Stimulated activated naive CD8-positive, alpha-beta T cell treated with anti-CD3 and anti-CD28 coated beads, Interleukin-15, Interleukin-2, amounts not matched to agents 100 U/mL and 50 U/mL, for 24 hours (primary cell): ENCODE data around the gene UACA.
"Not testable (repeated sequence)": the region's sequence is repeated elsewhere in the genome, so short reads cannot be mapped to it uniquely, and the experiment has no call there.

ENCODE experiments used
- ATAC-seq: fragments of 150-1000 bp; cut with Tn5 transposase; one replicate; pipeline ENCODE4 v1.10.0; 2021
- DNase-seq: peaks from one replicate; pipeline ENCODE4 v3.0.0; 2021

UACA gene, protein sequence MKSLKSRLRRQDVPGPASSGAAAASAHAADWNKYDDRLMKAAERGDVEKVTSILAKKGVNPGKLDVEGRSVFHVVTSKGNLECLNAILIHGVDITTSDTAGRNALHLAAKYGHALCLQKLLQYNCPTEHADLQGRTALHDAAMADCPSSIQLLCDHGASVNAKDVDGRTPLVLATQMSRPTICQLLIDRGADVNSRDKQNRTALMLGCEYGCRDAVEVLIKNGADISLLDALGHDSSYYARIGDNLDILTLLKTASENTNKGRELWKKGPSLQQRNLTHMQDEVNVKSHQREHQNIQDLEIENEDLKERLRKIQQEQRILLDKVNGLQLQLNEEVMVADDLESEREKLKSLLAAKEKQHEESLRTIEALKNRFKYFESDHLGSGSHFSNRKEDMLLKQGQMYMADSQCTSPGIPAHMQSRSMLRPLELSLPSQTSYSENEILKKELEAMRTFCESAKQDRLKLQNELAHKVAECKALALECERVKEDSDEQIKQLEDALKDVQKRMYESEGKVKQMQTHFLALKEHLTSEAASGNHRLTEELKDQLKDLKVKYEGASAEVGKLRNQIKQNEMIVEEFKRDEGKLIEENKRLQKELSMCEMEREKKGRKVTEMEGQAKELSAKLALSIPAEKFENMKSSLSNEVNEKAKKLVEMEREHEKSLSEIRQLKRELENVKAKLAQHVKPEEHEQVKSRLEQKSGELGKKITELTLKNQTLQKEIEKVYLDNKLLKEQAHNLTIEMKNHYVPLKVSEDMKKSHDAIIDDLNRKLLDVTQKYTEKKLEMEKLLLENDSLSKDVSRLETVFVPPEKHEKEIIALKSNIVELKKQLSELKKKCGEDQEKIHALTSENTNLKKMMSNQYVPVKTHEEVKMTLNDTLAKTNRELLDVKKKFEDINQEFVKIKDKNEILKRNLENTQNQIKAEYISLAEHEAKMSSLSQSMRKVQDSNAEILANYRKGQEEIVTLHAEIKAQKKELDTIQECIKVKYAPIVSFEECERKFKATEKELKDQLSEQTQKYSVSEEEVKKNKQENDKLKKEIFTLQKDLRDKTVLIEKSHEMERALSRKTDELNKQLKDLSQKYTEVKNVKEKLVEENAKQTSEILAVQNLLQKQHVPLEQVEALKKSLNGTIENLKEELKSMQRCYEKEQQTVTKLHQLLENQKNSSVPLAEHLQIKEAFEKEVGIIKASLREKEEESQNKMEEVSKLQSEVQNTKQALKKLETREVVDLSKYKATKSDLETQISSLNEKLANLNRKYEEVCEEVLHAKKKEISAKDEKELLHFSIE (N-terminal part only)

DNA sequence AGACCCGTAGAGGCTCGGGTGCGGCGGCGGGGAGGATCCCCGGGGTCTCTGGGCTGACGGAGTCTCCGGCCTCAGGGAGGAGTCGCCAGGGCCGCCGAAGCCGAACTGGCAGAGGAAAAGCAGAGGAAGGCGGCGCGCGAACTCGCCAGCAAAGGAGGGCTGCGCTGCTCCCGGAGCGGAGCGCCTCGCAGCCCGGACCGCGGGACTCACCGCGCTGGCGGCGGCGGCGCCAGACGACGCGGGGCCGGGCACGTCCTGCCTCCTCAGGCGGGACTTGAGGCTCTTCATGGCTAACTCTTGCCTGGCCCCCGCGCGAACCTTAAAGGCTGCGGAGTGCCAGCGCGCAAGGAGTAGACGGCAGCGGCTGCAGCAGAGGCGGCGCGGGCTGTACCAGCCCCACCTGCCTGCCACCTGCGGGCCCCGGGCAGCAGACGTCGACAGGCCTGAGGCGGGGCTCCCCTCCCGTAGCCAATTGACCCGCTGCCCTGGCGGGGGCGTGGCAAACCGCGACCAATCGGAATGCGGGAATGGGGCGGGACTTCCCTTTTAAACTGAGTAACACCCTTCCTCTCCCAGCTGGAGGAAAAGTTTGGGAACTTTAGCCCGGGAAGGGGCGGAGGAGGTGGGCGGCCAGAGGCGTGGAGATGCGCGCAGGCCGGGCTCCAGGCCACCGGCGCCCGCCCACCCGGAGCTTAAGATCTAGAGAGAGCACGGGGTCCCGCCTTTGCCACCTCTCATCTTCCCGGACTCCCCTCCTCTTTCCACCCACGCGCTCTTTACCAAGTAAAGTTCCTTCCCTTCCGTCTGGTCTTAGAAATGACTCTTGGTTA lies at the start of gene UACA:
UACA (minus strand) TSS at position 439 of the 830 bp plus-strand sequence; CDS start at position 288, 151 bp downstream.
- DNase-seq (peak; percentile 90), ATAC-seq (peak; percentile 99)

DNA sequence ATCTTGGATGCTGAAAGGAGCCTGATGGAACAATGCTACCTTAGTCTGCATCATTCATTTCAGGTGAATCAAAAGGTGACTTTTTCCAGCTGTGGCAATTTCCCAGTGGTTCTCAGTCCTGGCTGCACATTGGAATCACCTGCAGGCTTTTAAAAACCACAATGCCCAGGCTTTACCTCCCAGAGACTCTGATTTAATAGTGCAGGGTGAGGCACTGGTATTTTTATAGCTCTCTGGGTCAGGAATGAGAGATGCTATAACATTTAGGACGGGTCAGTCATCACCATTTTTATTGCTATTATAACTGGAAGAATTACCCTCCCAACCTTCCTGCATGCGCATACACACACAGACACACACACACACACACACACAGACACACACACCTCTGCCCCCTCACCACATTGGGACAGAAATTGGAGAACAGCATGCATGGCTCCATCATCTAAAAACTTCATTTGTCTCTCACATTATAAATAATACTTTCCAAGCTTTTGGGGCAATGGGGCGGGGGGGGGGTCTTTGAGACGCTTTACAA lies 49.5 kb upstream of the UACA start:
- no peak for ATAC-seq
- no peak for DNase-seq

DNA sequence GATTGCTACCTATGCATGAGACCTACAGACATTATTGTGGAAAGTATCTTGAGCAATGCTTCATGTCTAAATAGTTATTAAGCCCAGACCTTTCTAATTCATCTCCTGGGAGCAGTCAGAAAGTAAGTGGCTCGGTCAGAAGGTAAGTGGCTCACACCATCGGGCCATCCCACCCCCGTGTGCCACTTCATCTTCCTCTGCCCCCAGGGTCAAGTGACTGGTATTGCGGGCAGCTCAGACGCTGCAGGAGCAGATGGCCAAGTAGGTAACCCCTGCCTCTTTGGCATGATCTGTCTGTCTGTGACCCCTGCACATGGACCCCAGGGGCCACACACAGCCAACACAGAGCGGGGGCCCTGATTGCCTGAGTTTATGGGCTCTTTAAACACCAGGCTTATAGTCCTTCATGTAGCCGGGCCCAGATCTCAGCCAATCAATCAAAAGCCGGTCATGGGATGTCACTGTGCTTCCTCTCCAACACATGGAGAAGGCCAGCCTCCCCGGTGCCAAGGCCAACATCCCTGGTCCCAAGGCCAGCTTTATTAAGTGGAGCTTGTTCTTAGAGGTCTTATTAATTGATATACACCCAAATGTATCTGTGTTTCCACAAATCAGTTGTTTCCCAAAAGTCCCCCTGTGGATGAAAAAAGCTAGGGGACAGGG lies 47.7 kb upstream of the UACA start:
- no peak for ATAC-seq
- no peak for DNase-seq

DNA sequence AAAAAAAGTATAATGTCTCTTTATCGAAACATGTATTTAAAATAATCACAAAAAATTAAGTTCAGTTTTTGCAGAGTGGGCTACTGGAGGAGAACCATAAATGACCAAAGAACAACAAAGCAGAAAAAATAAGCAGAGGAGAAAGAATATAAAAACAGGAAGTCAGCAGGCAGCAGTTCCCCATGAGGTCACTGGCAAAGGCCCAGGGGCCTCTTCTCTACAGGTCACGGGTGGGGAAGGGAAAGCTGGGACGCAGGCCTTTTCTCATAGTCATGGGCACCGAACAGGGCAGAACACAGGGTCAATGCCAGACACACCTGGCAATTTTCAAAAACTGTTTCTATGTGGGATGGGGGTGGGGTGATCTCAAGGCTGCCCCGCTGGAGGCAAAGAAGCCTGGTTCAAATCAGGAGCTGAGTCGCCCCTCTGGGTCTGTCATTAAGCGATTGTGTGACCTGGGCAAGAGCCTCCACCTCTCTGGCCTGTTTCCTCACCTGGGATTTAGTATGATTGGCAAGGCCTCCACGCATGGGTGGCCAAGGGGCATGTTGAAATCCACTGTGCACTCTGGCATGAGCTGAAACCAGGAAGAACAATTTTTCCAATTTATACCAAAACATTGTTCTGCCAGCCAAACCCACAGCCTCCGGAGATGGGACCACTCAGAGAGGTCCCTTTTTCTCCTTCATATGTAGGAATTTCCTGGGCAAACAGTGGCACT lies 43.8 kb upstream of the UACA start:
- no peak for ATAC-seq
- no peak for DNase-seq

DNA sequence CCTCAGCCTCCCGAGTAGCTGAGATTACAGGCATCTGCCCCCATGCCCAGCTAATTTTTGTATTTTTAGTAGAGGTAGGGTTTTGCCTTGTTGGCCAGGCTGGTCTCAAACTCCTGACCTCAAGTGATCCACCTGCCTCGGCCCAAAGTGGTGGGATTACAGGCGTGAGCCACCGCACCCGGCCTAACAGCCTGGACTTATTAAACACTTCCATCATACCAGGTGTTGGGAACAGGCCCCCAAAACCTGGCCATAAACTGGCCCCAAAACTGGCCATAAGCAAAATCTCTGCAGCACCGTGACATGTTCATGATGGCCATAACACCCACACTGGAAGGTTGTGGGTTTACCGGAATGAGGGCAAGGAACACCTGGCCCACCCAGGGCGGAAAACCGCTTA lies 41.0 kb upstream of the UACA start:
- not testable (repeated sequence) for DNase-seq, ATAC-seq

DNA sequence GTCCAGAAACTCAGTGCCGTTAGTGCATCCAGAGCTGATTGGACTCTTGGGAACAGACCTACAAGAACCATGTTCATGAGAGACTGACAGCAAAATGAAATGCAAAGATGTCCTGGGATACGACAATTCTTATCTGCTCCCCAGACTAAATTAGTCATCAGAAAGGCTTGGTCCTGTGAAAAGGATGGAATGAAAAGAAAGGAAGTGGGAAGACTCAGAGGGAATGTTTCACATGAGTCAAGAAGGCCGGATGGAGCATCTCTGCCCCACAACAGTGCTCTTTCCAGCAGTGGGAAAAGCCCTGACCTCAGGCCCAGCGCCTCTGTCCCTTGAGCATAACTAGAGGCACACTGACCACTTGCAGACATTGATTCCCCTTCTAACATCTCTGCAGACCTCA lies 39.3 kb upstream of the UACA start:
- no peak for ATAC-seq
- no peak for DNase-seq

DNA sequence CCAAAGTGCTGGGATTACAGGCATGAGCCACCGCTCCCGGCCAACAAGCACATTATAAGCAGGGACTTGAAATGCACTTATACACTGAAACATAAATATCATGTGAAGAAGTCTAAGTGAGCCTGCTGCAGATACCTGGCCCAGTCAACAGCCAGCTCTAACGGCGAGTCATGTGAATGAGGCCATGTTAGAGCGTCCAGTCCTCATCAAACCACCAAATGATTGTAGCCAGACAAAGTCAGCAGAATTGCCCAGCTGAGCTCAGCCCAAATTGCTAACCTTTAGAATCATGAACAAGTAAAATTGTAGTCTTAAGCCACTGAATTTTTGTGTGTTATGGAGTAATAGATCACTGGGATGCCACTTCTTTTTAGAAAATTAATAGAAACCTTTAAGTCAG lies 37.8 kb upstream of the UACA start:
- DNase-seq (no peak), ATAC-seq (no peak)

DNA sequence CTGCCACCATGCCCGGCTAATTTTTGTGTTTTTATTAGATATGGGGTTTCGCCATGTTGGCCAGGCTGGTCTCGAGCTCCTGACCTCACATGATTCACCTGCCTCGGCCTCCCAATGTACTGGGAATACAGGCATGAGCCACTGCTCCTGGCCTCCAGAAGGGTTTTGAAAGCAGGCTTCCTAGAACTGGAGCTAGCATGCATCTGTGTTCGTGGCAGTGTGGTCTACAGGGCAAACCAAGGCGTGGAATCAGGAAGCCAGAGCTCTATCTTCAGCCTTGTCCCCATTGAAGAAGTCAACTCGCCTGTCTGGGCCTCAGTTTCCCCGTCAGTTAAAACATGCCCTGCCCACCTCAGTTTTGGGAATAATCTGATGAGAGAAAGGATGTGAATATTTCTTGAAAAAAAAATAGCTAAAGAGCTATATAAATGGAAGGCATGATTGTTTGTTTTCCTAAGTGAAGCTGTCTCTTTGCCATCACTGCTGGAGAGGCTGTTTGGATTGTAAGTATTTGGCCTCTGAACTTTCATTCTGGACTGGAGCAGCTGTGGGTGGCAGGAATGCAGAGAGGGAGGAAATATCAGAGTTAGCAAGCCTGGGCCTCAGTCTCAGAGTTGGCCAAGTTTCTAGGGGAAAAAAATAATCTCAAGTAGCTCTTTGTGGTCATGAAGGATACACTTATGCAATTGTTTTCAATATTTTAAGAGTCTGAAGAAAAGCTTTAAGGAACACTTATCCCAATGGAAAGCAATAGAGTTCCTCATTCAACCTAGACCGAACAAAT lies 36.5 kb upstream of the UACA start:
- DNase-seq (no peak), ATAC-seq (no peak)

DNA sequence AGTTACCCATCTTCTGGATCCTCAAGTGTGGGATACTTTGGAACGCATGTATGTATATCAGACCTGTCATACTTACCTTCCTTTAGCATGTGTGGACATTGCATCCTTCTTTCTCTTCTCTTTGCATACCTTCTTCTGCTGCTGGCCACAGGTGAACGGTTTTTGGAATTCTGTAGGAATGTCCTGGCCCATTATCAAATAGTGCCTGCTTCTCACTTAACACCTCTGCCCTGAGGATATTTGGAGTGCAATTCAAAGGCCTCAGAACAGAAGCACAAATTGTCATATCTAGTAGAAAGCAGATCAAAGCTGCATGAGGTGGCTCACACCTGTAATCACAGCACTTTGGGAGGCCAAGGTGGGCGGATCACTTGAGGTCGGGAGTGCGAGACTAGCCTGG lies 34.1 kb upstream of the UACA start:
- DNase-seq (no peak), ATAC-seq (no peak)

DNA sequence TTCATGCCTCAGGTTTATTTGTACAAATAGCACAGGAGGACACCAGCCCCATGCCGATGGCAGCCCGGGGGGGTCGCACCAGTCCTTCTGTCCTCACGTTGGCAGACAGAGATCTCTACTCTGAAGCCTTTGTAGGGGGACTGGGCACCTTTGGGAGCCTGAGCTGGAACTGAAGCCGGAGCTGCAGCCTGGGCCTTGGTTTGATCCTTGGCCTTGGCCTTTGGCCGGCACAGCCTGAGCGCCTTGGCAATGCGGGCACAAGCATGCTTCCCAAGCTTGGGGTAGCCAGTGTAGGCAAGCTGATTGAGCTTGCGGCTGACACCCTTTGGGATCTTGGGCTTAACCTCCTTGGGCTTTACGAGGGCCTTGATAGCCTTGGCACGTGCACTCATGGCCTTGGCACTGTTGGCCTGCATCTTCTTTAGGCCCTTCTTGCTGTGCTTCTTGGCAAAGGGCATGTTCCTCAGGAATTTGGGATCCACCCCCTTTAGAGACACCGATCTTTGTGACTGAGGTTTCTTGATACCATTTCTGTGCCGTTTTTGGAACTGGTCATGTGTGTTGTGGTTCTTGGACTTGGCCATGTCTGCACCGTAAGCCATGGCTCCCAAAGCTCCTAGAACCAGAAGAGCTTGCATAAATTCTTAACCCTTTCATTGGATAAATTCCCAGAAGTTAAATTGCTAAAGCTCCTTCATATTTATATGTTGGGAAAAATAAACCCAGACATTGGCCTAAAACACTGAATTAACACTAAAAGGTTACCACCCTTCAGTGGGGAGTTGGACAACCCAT lies 33.4 kb upstream of the UACA start:
- DNase-seq: no peak
- ATAC-seq: no peak

DNA sequence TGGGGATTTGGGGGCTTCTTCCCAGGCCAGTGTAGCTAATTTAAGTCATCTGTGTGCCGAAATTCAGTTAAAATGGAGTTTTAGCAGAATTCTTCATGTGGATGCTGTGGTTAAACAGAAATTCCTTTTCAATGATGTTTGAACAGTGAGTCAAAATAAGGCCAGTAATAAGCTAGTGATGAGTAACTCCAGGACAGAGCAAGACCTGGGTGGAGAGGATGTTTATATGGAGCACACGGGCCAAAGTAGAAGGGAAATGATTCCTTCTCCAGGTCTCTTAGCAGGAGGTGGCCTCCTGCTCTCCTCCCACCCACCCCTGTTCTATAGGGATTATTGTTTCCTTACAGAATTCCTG lies 31.9 kb upstream of the UACA start:
- ATAC-seq: no peak

DNA sequence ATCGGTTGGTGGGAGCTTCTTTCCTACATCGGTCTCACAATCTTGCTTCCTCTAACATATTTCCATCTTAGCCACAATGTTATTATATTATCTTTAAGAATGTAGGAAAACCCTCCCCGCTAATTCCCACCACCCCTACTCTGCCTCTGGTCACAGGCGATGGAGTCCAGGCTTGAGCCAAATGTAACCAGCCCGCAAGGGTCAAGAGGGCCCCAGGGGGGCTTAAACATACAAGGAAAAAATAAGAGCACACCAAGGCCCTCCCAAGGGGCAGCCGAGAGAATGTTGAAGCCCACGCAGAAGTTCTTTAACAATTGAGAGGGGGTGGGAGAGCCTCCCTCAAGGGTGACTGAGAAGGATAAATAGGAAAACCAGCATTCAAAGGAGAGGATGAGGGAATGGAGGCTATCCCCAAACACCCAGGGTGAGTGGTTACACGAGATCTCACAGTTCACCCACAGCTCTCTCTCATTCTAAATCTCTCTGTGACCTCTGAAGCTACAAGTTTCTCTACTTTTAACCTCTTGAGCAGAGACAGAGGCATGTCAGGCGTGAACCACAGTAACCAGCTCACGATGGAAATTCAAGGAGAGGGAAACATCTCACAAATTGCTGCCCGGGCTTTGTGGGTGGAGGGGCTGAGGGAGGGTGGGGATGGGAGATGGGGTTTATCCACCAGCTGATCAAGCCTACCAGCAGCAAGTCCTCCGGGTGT lies 31.4 kb upstream of the UACA start:
- DNase-seq (no peak), ATAC-seq (no peak)

More for the DNA sequence above, 31.9 kb upstream of the UACA start:
- no peak for DNase-seq

DNA sequence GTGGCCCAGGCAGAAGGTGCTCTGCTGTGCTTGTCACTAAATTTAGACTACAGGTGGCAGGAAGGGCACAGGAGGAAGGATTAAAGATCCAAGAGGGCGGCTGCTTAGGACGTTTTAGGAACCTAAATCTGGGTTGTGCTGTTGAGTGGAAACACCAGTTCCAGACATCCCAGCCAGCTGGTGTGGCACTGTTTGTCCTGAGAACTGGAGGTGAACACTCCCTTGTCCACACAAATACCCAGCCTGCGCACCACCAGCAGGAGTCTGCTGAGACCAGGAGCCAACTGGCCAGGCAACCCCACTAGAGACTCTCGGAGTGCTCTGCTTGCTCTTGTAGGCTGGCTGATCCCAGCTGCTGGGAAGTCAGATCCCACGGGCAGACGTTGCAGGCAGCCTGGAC lies 30.3 kb upstream of the UACA start:
- DNase-seq (no peak), ATAC-seq (no peak)

DNA sequence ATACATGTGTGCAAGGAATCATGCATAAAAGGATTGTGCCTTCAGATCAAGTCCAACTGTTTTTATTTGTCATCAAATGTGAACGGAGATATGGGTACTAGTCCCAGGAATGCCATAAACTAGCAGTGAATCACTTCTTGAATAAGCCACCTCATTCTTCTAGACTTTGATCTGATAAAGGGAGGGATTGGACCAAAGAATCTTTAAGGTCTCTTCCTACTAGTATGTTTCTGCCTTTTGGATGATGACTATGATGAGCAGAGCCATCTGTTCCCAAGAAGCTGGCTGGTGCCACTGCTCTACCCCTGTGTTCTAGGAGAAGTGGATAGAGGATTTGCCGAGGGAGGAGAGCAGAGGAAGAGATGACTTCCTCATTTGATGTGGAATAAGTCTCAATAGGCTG lies 28.8 kb upstream of the UACA start:
- DNase-seq: no peak
- ATAC-seq: no peak

DNA sequence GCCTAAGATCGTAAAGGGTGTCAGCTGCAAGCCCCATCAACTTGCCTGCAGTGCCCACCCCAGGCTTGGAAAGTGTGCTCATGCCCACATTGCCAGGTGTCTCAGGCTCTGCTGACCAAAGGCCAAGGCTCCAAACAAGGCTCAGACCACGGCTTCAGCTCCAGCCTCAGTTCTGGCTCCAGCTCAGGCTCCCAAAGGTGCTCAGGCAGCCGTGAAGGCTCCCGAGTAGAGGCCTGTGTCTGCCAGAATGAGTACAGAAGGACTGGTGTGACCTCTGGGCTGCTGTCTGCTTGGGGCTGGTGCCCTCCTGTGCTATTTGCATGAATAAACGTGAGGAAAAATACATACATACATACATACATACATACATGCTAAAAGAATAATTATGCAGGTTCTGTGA lies 27.9 kb upstream of the UACA start:
- DNase-seq: no peak
- no peak for ATAC-seq

DNA sequence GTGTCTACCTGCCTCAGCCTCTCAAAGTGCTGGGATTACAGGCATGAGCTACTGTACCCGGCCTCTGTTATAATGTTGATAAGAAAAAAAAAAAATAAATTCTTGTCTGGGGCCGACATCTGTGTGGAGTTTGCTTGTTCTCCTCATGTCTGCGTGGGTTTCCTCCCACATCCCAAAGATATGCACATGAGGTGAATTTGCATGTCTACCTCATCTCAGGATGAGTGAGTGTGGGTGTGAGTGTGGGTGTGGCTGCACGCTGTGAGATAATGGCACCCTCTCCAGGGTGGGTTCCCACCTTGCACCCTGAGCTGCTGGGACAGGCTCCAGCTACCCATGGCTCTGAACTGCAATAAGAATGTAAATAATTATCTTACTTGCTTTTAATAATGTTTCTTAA lies 25.9 kb upstream of the UACA start:
- DNase-seq: no peak
- no peak for ATAC-seq

DNA sequence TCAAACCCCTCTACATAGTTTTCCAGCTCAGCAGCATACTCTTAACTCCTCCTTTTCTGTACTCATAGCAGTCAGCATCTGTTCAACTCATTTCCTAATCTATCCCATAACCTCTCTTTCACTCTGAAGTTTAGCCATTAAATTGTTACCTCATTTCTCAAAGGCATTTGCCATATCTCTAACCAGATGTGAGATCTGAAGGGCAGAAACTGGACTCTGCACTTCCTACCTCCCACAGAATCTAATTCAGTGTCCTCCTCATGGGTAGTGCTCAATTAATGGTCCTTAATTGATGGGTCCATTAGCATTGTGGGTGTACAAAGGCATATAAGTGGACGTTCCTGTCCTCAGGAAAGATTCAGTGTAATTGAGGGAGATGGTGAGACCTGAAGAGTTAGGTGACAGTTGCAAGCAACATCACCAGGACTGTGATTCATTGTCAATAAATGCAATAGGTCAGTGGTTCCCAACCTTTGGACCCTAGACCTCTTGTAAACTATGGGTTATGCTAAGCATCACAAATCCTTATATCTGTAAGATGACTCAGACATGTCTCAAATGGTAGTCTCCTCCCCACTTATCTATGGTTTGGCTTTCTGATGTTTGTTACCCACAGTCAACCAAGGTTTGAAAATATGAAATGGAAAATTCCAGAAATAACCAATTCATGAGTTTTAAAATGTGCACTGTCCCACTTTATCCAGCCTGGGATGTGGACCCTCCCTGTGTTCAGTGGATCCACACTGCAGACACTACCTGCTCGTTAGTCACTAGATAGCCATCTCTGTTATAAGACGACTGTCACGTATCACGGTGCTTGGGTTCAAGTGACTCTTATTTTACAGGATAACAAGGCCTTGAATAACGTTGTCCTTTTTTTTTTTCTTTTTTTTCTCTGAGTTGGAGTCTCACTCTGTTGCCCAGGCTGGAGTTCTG lies 25.0 kb upstream of the UACA start:
- DNase-seq (no peak), ATAC-seq (peak; percentile 19)
